Activated T-helper 2 cell treated with anti-CD3 and anti-CD28 coated beads, Interferon-gamma antibody, Interleukin-2, Interleukin-4, amounts not matched to agents 10 μg/mL and 5 μg/mL and 100 μg/mL, durations not matched to agents 14 hours and 24 hours and 36 hours (primary cell): ENCODE data around the gene LIN9. TPM values are rescaled to one million over a fixed set of nuclear protein-coding genes. Genes with fewer than 3 reads are reported as not detected.
A peak's percentile ranks its signal among the peaks of the same experiment; 100 is the strongest.

ENCODE experiments used
- DNase-seq: peaks from one replicate; pipeline ENCODE4 v3.0.0; 2021; ENCODE audit warnings: low spot score
- H3K27ac Mint-ChIP-seq: one replicate; pipeline ENCODE4 v1.8.0; 2021; ENCODE audit warnings: mixed read lengths
- H3K27me3 Mint-ChIP-seq: one replicate; pipeline ENCODE4 v1.8.0; 2021; ENCODE audit warnings: low read depth, mixed read lengths
- H3K36me3 Mint-ChIP-seq: one replicate; pipeline ENCODE4 v1.8.0; 2021; ENCODE audit warnings: low read depth, mixed read lengths
- H3K4me1 Mint-ChIP-seq: one replicate; pipeline ENCODE4 v1.8.0; 2021; ENCODE audit warnings: low read depth, mixed read lengths
- H3K4me3 Mint-ChIP-seq: one replicate; pipeline ENCODE4 v1.8.0; 2021; ENCODE audit warnings: low read depth, mild to moderate bottlenecking, moderate library complexity, mixed read lengths
- H3K9me3 Mint-ChIP-seq: one replicate; pipeline ENCODE4 v1.8.0; 2021; ENCODE audit warnings: mixed read lengths
- intact Hi-C: fragments of 100-400 bp; cut with micrococcal nuclease; formaldehyde crosslinking; loops from one replicate; pipeline ENCODE4 v1.15.1; 2023
- total RNA-seq: library from RNA; stranded (reverse); gene quantifications from 2 replicates; pipeline ENCODE4 v1.2.3, GENCODE V29; 2022

Gene LIN9
- total RNA-seq, 1 donor from 2014 or later = 12.7 TPM

DNA sequence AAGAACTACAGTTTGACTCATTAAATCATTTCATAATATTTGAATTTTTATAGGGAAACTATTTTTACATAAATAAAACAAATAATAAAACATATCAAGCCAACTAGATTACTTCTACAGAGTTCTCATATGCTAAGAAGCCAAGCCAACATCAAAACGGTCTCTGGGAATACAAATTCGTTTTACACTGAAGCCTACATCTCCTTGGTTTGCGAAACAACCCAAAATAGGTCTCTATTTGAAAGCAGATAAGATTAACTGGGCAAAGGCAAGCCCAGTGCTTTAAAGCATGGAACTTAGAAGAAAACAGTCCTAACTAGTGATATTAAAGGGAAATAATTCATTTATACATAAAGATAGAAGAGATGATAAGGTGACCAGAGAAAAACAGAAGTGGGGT, 60.2 kb downstream of the LIN9 start:
- intact Hi-C loops = no loop called here
- no peaks in the 10 kb centered on the region for H3K4me1 Mint-ChIP-seq
- H3K36me3 Mint-ChIP-seq = peaks cover 12% of the 10 kb centered on the region
- DNase-seq = no peak
- no peak overlapping the region for H3K27ac Mint-ChIP-seq
- H3K4me3 Mint-ChIP-seq = no peak overlapping the region
- H3K9me3 Mint-ChIP-seq = no peaks in the 10 kb centered on the region
- H3K27me3 Mint-ChIP-seq = no peaks in the 10 kb centered on the region

DNA sequence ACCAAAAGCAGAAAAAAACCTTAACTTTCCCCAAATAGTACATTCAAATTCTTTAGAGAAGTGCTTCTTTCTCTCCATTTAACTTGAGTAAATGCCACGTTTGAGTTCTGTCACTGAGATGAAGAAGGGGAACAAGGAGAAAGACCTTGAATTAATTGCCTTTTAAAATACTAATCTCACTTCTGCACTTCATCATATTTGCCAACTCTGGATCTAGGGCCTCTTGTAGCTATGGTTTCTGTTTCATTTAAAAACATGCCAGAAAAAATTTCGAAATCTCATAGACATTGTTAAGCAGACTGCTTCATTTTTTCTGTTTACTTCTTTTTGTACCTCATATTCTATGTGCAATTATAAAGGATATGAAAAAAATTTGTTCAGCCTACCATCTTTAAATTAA, 60.9 kb downstream of the LIN9 start:
- intact Hi-C loops = no loop called here
- Mint-ChIP-seq H3K27me3 (no peaks in the 10 kb centered on the region), H3K36me3 (peaks cover 12% of the 10 kb centered on the region), H3K9me3 (no peaks in the 10 kb centered on the region), H3K4me3 (no peak overlapping the region), H3K4me1 (no peaks in the 10 kb centered on the region), H3K27ac (no peak overlapping the region)
- DNase-seq = no peak

DNA sequence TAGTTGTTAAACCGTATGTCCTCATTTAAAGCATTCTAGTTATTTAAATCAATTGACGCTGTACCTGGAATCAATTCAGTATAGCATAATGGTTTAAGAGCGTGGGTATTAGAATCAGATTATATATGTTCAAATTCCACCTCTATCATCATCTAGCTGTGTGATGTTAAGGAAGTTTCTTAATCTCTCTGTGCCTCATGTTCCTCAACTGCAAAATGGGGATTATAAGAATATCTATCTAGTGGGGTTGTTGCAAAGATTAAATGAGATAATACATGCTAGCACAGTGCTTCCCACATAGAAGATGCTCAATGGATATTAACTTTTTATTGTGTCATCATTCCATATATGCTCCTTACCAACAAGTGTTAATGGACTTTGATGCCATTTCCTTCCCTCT, 69.5 kb downstream of the LIN9 start:
- intact Hi-C loops = no loop called here
- DNase-seq = no peak
- no peak overlapping the region for H3K27ac Mint-ChIP-seq
- H3K4me3 Mint-ChIP-seq = no peak overlapping the region
- no peaks in the 10 kb centered on the region for H3K4me1 Mint-ChIP-seq
- no peaks in the 10 kb centered on the region for H3K27me3 Mint-ChIP-seq
- H3K36me3 Mint-ChIP-seq = peaks cover 27% of the 10 kb centered on the region
- H3K9me3 Mint-ChIP-seq = no peaks in the 10 kb centered on the region

DNA sequence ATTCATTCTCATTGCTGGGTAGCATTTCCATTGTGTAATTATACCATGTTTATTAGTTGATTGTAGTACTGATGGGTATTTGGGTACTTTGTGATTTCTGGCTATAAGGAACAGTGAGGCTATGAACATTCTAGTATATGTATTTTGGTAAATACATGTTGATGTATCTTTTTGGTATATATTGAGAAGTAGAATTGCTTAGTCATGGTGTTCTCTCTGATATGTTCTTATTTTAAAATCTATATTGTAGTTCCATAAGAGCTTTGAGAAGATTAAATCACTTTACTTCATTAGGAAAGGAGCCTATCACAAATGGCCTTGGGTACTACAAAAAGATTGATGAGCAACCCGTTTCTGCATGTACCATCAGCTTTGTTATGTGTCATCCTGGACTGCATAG, 72.1 kb downstream of the LIN9 start:
- H3K9me3 Mint-ChIP-seq = no peaks in the 10 kb centered on the region
- H3K4me1 Mint-ChIP-seq = no peaks in the 10 kb centered on the region
- H3K36me3 Mint-ChIP-seq = peaks cover 32% of the 10 kb centered on the region
- no peak overlapping the region for H3K27ac Mint-ChIP-seq
- H3K27me3 Mint-ChIP-seq = no peaks in the 10 kb centered on the region
- intact Hi-C loops = no loop called here
- DNase-seq = no peak
- no peak overlapping the region for H3K4me3 Mint-ChIP-seq

DNA sequence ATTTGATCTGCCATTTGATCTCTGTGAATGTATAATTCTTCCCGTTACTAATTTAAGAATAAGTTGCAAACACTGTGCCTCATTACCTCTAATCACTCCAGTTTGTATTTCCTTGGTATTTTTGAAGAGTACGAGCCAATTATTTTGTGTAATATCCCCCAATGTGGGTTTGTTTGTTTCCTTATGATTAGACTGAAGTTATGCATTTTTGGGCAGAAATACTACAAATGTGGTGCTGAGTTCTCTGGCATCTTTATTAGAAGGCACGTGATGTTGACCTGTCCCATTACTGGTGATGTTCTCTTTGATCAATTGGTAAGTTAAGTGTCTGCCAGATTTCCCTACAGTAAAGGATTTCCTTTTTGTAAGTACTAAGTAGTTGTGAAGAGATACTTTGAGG, 75.2 kb downstream of the LIN9 start:
- peaks cover 34% of the 10 kb centered on the region for H3K36me3 Mint-ChIP-seq
- H3K27ac Mint-ChIP-seq = no peak overlapping the region
- H3K4me1 Mint-ChIP-seq = no peaks in the 10 kb centered on the region
- no peaks in the 10 kb centered on the region for H3K9me3 Mint-ChIP-seq
- H3K4me3 Mint-ChIP-seq = no peak overlapping the region
- DNase-seq = no peak
- no peaks in the 10 kb centered on the region for H3K27me3 Mint-ChIP-seq
- intact Hi-C loops = no loop called here

DNA sequence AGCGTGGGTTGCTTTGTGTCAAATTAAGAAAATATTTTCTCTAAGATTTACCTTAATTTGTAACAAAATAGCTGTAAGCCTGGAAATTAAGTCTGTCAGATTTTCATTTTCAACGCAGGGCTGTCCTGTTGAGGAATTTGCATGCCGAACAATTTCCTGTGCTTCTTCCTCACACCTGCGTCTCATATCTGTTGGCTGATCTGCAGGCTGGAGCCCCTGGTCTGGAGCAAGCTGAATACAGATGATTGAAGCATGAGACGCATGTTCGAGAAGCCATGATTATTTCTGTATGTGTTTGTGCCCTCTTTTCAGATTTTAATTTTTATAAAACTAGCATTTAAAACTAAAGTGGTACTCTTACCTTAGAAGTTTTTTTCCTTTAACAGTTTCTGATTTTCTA, 75.7 kb downstream of the LIN9 start:
- H3K4me3 Mint-ChIP-seq = no peak overlapping the region
- peaks cover 29% of the 10 kb centered on the region for H3K36me3 Mint-ChIP-seq
- intact Hi-C loops = no loop called here
- no peaks in the 10 kb centered on the region for H3K9me3 Mint-ChIP-seq
- no peak overlapping the region for H3K27ac Mint-ChIP-seq
- no peak for DNase-seq
- H3K27me3 Mint-ChIP-seq = no peaks in the 10 kb centered on the region
- no peaks in the 10 kb centered on the region for H3K4me1 Mint-ChIP-seq

DNA sequence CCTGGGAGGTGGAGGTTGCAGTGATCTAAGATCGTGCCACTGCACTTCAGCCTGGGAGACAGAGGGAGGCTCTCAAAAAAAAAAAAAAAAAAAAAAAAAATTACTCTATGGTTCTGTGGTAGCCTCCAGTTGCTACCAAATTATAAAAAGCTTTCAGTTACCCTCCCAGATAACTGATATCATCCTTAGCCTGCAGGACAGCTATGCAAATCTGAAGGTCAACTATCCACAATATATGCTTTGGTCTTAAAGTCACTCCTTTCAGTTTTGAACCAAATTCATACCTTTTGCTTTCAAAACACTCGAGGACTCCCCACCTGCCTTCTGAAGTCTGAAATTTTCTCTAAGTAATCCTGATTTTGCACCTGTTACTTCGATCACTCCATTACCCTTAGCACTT, 82.4 kb downstream of the LIN9 start:
- no peak overlapping the region for H3K27ac Mint-ChIP-seq
- peaks cover 19% of the 10 kb centered on the region for H3K27me3 Mint-ChIP-seq
- intact Hi-C loops = no loop called here
- H3K36me3 Mint-ChIP-seq = peaks cover 6% of the 10 kb centered on the region
- H3K4me1 Mint-ChIP-seq = peaks cover 1% of the 10 kb centered on the region
- DNase-seq = no peak
- H3K4me3 Mint-ChIP-seq = no peak overlapping the region
- H3K9me3 Mint-ChIP-seq = no peaks in the 10 kb centered on the region

DNA sequence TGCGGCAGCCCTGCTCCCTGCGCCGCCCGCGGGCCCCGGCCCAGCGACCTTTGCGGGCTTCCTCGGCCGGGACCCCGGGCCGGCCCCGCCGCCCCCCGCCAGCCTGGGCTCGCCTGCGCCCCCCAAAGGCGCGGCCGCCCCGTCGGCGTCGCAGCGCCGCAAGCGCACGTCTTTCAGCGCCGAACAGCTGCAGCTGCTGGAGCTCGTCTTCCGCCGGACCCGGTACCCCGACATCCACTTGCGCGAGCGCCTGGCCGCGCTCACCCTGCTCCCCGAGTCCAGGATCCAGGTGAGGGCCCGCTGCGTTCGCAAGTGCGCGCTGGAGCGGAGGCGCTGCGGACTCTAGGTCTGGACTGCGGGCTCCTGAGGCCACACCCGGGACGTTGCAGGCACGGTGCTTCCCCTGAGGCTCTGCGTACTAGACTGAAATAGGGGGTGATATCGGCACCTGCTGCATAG, 85.1 kb downstream of the LIN9 start:
- Mint-ChIP-seq H3K36me3 (no peaks in the 10 kb centered on the region), H3K4me3 (peak overlapping the region; percentile 75), H3K27ac (no peak overlapping the region), H3K27me3 (peaks cover 30% of the 10 kb centered on the region), H3K9me3 (no peaks in the 10 kb centered on the region), H3K4me1 (peaks cover 1% of the 10 kb centered on the region)
- no peak for DNase-seq
- intact Hi-C loops = no loop called here

DNA sequence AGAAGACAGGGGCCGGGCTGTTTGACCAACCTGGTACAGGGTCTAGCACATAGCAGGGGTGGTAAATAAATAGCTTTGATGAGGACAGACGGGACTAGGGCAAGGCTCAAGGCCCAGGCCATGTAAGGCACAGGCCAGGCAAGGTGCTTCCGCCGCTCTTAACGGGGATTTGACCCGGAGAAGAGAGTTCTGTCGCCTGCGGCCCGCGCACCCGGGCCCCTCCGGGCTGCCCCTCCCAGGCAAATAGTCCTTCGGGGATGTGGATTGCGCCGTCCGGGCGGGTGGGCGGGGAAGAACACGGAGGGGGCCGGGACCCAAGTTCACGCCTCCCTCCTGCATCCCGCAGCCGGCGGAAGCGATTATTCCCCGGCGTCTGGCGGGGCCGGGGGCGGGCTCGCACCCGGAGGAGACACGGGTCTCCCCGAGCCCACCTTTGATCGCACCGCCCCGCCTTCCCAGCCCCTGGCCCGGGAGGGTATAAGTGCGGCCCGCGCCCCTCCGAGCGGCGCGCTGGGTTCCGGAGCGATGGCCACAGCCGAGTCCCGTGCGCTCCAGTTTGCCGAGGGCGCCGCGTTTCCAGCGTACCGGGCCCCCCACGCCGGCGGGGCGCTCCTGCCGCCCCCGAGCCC, 85.7 kb downstream of the LIN9 start, which contains the start of gene MIXL1:
Gene MIXL1, plus strand, starts transcription at position 508 of the 629 bp plus-strand sequence. Its CDS starts 18 bp downstream, at position 526.
- Mint-ChIP-seq H3K4me3 (peak within 1 kb of the TSS; percentile 75), H3K4me1 (peaks cover 1% of the 10 kb centered on the region), H3K27ac (no peak within 1 kb of the TSS), H3K27me3 (peaks cover 30% of the 10 kb centered on the region), H3K9me3 (no peaks in the 10 kb centered on the region), H3K36me3 (no peaks in the 10 kb centered on the region)
- no peak for DNase-seq
- intact Hi-C loops = no loop called here

DNA sequence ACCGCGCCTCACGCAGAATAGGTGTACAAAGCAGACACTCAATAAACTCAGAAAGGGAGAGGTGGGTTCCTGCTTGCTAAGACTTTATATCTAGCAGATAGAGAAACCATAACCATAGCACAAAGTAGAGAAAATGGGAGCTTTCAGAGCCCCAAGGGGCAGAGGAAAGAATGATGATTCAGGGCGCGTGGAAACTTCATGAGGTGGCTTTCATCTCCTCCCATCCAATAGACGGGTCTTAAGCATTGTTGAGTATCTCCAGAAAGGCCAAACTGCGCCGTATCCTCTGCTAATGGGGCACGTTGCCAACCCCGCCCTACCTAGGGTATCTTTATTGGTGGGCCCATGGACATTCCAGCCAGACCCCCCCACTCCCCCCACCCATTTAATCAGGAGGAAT, 86.3 kb downstream of the LIN9 start:
- Mint-ChIP-seq H3K27ac (no peak overlapping the region), H3K36me3 (no peaks in the 10 kb centered on the region), H3K4me3 (peak overlapping the region; percentile 67), H3K4me1 (peaks cover 1% of the 10 kb centered on the region), H3K9me3 (no peaks in the 10 kb centered on the region), H3K27me3 (peaks cover 30% of the 10 kb centered on the region)
- no peak for DNase-seq
- intact Hi-C loops = no loop called here

DNA sequence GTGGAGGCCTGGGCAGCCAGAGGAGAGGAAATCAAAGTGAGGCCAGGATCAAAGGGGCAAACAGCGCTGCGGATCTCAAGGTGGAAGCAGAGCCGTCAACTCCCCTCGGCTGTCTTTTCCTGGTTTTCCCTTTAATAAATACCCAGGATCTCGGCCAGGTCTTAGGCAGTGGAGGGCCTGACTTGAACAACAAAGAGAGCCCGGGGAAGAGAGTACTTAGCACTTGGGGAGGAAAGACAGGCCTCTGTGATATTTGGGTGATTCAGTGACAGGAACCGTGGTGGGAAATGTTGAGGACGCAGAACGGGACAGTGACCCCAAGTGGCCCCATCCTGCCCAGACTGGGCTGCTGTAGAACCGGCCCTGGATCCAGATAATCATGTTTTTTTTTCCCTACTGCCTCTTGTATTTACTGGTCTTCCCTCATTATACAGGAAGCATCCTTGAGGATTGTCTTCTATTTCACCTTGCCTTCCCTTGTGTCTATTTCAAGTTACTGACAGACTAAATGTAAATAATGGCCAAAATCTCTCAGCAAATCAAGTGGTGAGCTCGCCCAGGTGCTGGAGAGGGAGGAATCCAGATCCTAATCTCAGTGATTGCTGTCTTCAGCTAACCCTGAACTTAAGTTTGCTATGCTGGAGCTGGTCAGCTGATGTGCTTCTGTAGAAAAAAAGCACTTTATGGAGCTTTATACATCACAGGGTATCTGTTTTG, 88.3 kb downstream of the LIN9 start:
- no peak for DNase-seq
- Mint-ChIP-seq H3K27me3 (peaks cover 30% of the 10 kb centered on the region), H3K36me3 (no peaks in the 10 kb centered on the region), H3K4me1 (peaks cover 1% of the 10 kb centered on the region), H3K9me3 (no peaks in the 10 kb centered on the region), H3K27ac (no peak overlapping the region), H3K4me3 (no peak overlapping the region)
- intact Hi-C loops = no loop called here

DNA sequence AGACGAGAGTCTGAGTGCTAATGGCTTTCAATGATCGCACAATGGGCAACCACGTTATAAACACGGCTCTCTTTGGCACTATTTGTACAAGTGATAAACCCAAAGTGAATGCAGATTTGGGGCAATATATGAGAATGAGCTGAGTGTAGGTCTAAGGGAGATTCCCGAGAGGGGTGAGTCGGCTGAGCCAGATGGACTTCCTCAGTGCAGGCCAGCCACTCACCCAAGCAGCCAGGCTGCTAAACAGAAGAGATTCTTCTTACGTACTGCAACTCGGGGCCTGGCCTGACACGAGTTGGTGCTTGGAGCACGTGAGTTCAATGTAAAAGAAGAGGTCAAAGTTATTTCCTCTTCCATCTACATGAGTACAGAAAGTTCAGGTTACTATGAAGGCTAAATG, 91.7 kb downstream of the LIN9 start:
- no peaks in the 10 kb centered on the region for H3K9me3 Mint-ChIP-seq
- no peak for DNase-seq

DNA sequence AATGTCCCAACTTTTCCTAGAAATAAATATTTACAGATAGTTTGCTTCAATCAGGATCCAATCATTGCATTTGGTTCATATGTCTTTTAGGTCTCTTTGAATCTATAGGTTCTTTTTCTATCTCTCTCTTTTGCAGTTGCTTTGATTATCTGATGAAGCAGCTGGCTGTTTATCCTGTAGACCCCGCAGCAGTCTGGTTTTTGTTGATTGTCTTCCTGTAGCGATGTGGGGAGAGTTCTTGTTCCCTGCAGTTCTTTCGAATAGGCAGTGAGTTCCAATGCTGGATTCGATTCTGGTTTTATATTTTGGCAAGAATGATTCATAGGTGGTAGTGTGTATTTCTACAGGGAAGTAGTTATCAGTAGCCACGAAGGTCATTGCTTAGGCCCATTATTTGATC, 92.9 kb downstream of the LIN9 start:
- no peak overlapping the region for H3K4me3 Mint-ChIP-seq
- intact Hi-C loops = no loop called here
- H3K4me1 Mint-ChIP-seq = no peaks in the 10 kb centered on the region
- H3K9me3 Mint-ChIP-seq = no peaks in the 10 kb centered on the region
- no peaks in the 10 kb centered on the region for H3K36me3 Mint-ChIP-seq
- peaks cover 8% of the 10 kb centered on the region for H3K27me3 Mint-ChIP-seq
- no peak overlapping the region for H3K27ac Mint-ChIP-seq
- DNase-seq = no peak

More for the DNA sequence above, 91.7 kb downstream of the LIN9 start:
- intact Hi-C loops = no loop called here
- H3K36me3 Mint-ChIP-seq = no peaks in the 10 kb centered on the region
- no peak overlapping the region for H3K4me3 Mint-ChIP-seq
- H3K27me3 Mint-ChIP-seq = peaks cover 16% of the 10 kb centered on the region
- no peaks in the 10 kb centered on the region for H3K4me1 Mint-ChIP-seq
- H3K27ac Mint-ChIP-seq = no peak overlapping the region
